Right lobe of liver (tissue), 6 donors: Measurements from ENCODE around the gene CSNK2B. TPM values are rescaled to one million over a fixed set of nuclear protein-coding genes. Genes with fewer than 3 reads are reported as not detected.
A peak's percentile ranks its signal among the peaks of the same experiment; 100 is the strongest.

Source experiments
- ATAC-seq, 4 donors: fragments of 200-7000 bp; cut with Tn5 transposase; one replicate each; pipeline ENCODE4 v1.9.1; 2020; ENCODE audit warnings: mild to moderate bottlenecking in 4 of 4, moderate library complexity in 4 of 4
- DNase-seq, 3 donors: peaks; one replicate each; pipeline ENCODE4 v3.0.0-alpha.2; 2020
- H3K27ac ChIP-seq, 3 donors: fragments of 200-600 bp; one replicate each; pipeline ENCODE4 v1.8.0; 2022
- H3K27me3 ChIP-seq, 2 donors: fragments of 200-600 bp; one replicate each; pipeline ENCODE4 v1.8.0; 2022
- H3K36me3 ChIP-seq, 4 donors: fragments of 200-600 bp; sonication (generic) in 1 of 4; one replicate each; pipeline versions ENCODE4 v1.5.1 to v1.8.0; 2017 to 2022; ENCODE audit warnings: control low read depth in 1 of 4
- H3K4me1 ChIP-seq, 4 donors: fragments of 200-600 bp; sonication (generic) in 1 of 4; one replicate each; pipeline versions ENCODE4 v1.5.1 to v1.8.0; 2017 to 2022; ENCODE audit warnings: control low read depth in 1 of 4
- H3K4me3 ChIP-seq, 3 donors: fragments of 200-600 bp; one replicate each; pipeline ENCODE4 v1.8.0; 2022
- H3K9me3 ChIP-seq, 4 donors: fragments of 200-600 bp; sonication (generic) in 1 of 4; one replicate each; pipeline versions ENCODE4 v1.5.1 to v1.8.0; 2017 to 2022; ENCODE audit warnings: control low read depth in 1 of 4
- CTCF ChIP-seq, 4 donors: fragments of 200-600 bp in 3 of 4; fragments of 450-650 bp in 1 of 4; IDR thresholded peaks; one replicate each; pipeline versions ENCODE4 v1.5.1 to v1.8.0; 2016 to 2022; ENCODE audit warnings: antibody characterized with exemption in 4 of 4, mild to moderate bottlenecking in 2 of 4
- POLR2A ChIP-seq: fragments of 450-650 bp; IDR thresholded peaks from one replicate; pipeline ENCODE4 v1.6.1; 2017; ENCODE audit warnings: antibody characterized with exemption, mild to moderate bottlenecking
- WGBS: methylation state at CpG from one replicate; pipeline ENCODE4 v1.1.6; 2018; ENCODE audit warnings: low coverage, low lambda C conversion rate; ENCODE audit not compliant: insufficient coverage; ENCODE audit errors: missing lambda C conversion rate; 5-methylcytosine and 5-hydroxymethylcytosine counted together
- intact Hi-C, 2 donors: fragments of 100-400 bp; cut with DNase I; formaldehyde crosslinking; loops; one replicate each; pipeline versions ENCODE4 v1.11.2 to v1.14.1; 2022
- total RNA-seq, 6 experiments: library from RNA; depleted of rRNA in 2 of 6; stranded (reverse); fragments of >200 nt in 2 of 6; fragmentation: NEBNext Ultra II Directional in 3 of 6; extraction: Animal tissue kit (Norgen Biotek cat#: 25700) in 3 of 6; gene quantifications; one replicate each; pipeline versions ENCODE4 v1.1.0 to v1.2.4, GENCODE V29; 2016 to 2023
- donor health status: DM: no; HTN: yes; CAD: no.
- donor health status: DM: no; HTN: no; CAD: no.
- donor health status: DM: no; HTN: no; CAD: no.
- donor health status: DM: no; HTN: yes; CAD: no.
- donor health status: DM: no; HTN: yes; CAD: no.

Gene CSNK2B
- total RNA-seq, 6 experiments from 2014 or later: 52.5 to 171 (median 64.5) TPM

DNA sequence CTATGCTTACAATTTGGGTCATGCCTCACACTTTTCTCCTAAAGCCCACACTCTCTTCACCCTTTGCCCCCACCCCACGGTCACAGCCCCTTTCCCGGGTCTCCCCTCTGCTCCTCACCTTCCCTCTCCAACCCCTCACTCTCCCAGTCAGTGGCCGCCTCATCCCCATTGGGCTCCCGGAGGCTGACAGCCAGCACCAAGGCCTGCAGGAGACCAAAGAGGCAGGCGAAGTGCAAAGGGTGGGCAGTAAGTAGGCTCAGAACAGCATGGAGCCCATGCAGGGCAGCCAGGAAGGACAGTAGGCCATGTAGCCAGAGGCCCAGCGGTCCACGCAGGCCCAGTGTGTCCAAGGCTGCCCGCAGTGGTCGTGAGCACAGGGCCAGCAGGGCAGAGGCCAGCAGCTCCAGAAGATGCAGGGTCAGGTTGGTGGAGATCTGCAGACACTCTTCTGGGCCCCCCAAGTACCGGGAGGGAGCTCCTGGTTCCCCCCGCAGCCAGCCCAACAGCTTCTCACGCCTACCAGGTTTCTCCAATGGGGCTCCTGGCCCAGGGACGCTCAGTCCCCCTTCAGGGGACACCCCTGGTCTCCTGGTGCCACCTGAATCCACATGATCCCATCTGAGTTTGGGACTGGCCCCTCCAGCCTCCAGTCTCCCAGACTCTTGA, 6.8 kb upstream of the CSNK2B start:
- WGBS: 74% methylated on average over 5 of the region's 13 CpGs
- Histone ChIP-seq H3K4me3 (peak overlapping the region; percentile 51 to 89 (median 73)), H3K4me1 (peaks cover 1 to 60% (median 22%) of the 10 kb centered on the region in 4 donors), H3K27ac (no peak overlapping the region), H3K36me3 (peaks cover 0 to 5% (median 1%) of the 10 kb centered on the region in 4 donors), H3K27me3 (no peaks in the 10 kb centered on the region), H3K9me3 (no peaks in the 10 kb centered on the region)
- TF ChIP-seq CTCF (IDR thresholded peaks at IDR 0.05): no peak
- ATAC-seq (no peak), DNase-seq (no peak)
- intact Hi-C loops: no loop called here

- TF ChIP-seq POLR2A (no peak), CTCF (IDR thresholded peaks at IDR 0.05) (no peak)
- WGBS: 33% methylated on average over 4 of the region's 13 CpGs
- no peak for DNase-seq
- H3K27me3 ChIP-seq: no peaks in the 10 kb centered on the region
- peak overlapping the region; percentile 51 to 89 (median 73) for H3K4me3 ChIP-seq
- peak overlapping the region; percentile 59 to 79 (median 64) for H3K27ac ChIP-seq
- H3K36me3 ChIP-seq: peaks cover 0 to 5% (median 1%) of the 10 kb centered on the region in 4 donors
- intact Hi-C loops: no loop called here
- peak in 1 of 4 donors; percentile 1 for ATAC-seq
- peaks cover 1 to 57% (median 20%) of the 10 kb centered on the region in 4 donors for H3K4me1 ChIP-seq
- H3K9me3 ChIP-seq: no peaks in the 10 kb centered on the region
These were observed 6.1 kb upstream of the CSNK2B start for GRCh38 chr6:31659649-31660380.

DNA sequence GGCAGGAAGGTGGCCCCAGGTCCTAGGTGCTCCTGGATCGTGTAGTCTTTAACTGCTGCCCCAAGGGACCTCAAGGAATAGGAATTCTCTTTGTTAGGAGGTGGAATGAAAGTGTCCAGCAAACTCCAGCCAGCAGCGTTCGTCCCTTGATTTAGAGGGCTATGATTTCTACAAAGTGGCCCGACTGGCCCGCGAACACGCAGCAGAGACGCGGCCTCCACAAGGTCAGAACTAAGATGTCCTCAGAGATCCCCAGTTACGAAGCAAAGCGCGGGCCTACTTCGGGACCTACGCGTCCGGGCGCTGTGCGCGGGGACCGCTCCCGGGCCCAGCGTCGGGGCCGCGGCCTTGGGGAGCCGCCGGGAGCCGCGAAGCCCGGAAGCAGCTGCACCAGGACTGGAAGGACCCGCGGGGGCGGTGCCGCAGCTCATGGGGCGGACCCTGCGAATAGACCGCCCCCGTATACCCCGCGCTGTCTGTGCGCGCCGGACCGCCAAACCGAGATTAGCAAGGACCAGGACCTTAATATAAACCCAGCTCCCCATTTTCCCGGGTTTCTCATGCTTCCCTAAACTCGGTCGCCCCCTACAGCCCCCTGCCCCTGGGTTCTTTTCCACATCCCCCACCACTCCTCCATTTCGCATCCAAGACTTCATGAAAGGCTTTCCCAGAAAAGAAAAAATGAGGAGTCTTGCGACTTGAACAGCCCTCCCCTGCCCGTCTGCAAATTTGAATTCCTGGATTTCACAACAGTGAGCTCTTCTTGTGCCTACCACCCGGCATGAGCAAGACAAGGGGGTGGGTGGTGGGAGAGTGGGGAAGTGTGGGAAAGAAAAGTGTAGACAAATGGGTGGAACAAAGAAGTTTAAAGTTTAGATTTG, 5.3 kb upstream of the CSNK2B start, which contains the start of gene C6orf47:
TSS of gene C6orf47 (minus strand) at position 398 of the 881 bp plus-strand sequence. CDS start 831 bp downstream, outside the sequence.
- TF ChIP-seq CTCF (IDR thresholded peaks at IDR 0.05) (no peak), POLR2A (peak; percentile 79)
- ATAC-seq (peak; percentile 68 to 84 (median 78)), DNase-seq (peak; percentile 87 to 90 (median 90))
- H3K4me1 ChIP-seq: peaks cover 1 to 49% (median 18%) of the 10 kb centered on the region in 4 donors
- no peaks in the 10 kb centered on the region for H3K27me3 ChIP-seq
- H3K36me3 ChIP-seq: peaks cover 0 to 5% (median 1%) of the 10 kb centered on the region in 4 donors
- intact Hi-C loops: no loop called here
- H3K9me3 ChIP-seq: no peaks in the 10 kb centered on the region
- H3K4me3 ChIP-seq: peak within 1 kb of the TSS; percentile 51 to 89 (median 73)
- H3K27ac ChIP-seq: peak within 1 kb of the TSS; percentile 59 to 79 (median 64)
- WGBS: 3% methylated on average over 9 of the region's 52 CpGs
